ENCODE results near the gene ARHGAP21. TPM values are rescaled to one million over a fixed set of nuclear protein-coding genes. Genes with fewer than 3 reads are reported as not detected.
A peak's percentile ranks its signal among the peaks of the same experiment; 100 is the strongest.
"Not testable (repeated sequence)": the region's sequence is repeated elsewhere in the genome, so short reads cannot be mapped to it uniquely, and the experiment has no call there.

ARHGAP21 gene
- total and polyA plus RNA-seq, 7 donors = 25.2 to 87.8 (median 53.2) TPM

DNA sequence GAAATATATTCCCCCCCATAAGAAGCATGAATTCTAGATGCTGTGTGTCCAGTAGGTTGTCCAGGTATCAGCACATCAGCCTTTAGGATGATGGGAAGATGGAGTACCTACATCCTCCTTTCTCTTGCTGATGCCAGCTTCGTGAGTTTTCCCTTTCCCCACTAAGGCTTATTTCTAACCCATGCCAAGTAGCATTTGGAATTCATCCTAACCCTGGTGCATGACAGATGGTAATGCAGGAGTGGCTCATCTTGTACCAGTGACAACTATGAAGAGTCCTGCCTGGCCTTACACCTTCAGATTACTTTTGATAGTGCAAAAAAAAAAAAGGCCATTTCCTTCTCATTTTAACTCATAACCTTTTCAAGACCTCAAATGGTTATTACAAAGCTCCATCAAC is 58.7 kb downstream of the ARHGAP21 start:
- TF ChIP-seq EP300 (IDR thresholded peaks at IDR 0.05) = no peak
- TF ChIP-seq POLR2A (IDR thresholded peaks at IDR 0.05) = no peak
- TF ChIP-seq POLR2AphosphoS5 (IDR thresholded peaks at IDR 0.05) = no peak
- TF ChIP-seq CTCF (IDR thresholded peaks at IDR 0.05) = no peak
- no peak for DNase-seq
- Histone ChIP-seq H3K9me3 (no peaks in the 10 kb centered on the region), H3K4me3 (no peak overlapping the region), H3K27ac (no peak overlapping the region), H3K36me3 (peaks cover 0 to 20% (median 1%) of the 10 kb centered on the region in 4 donors), H3K4me1 (peaks cover 0 to 6% (median 1%) of the 10 kb centered on the region in 4 donors), H3K27me3 (no peaks in the 10 kb centered on the region)
- intact Hi-C loops (cut with DNase I) = no loop called here
- WGBS, 2 donors = 82 to 86% methylated on average over 1 of the region's 1 CpG

DNA sequence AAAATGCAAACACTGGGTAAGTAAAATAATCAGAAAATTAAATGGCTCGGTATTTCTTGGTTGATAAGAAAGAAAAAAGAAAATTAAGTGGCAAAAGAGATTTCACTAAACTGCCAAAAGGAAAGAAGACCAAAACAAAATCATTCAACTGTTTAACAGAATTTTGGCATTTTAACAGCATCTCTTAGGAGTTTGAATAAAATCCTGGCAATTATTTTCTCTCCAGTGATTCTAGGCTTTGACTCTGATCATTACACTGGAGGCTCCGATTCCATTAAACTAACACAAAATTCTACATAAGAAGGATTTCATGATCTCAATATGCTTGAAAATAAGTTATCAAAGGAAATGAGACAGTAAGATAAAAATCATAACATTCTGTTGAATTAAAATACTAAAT is 62.3 kb downstream of the ARHGAP21 start:
- intact Hi-C loops (cut with DNase I) = no loop called here
- H3K9me3 ChIP-seq = no peaks in the 10 kb centered on the region
- H3K4me1 ChIP-seq = no peaks in the 10 kb centered on the region
- WGBS, 2 donors = 89 to 92% methylated on average over 2 of the region's 2 CpGs
- no peak overlapping the region for H3K4me3 ChIP-seq
- H3K36me3 ChIP-seq = peaks cover 0 to 19% (median 1%) of the 10 kb centered on the region in 4 donors
- DNase-seq = no peak
- no peak overlapping the region for H3K27ac ChIP-seq
- no peaks in the 10 kb centered on the region for H3K27me3 ChIP-seq
- TF ChIP-seq POLR2A (IDR thresholded peaks at IDR 0.05) = no peak
- no peak for TF ChIP-seq EP300 (IDR thresholded peaks at IDR 0.05)
- no peak for TF ChIP-seq CTCF (IDR thresholded peaks at IDR 0.05)
- TF ChIP-seq POLR2AphosphoS5 (IDR thresholded peaks at IDR 0.05) = no peak

- H3K36me3 ChIP-seq; H3K4me1 ChIP-seq; H3K27me3 ChIP-seq; DNase-seq; H3K4me3 ChIP-seq; intact Hi-C loops (cut with DNase I); H3K27ac ChIP-seq; H3K9me3 ChIP-seq: not testable (repeated sequence)
- 96 to 98% methylated on average over 4 of the region's 4 CpGs for WGBS, 2 donors
These were observed 65.4 kb downstream of the ARHGAP21 start for GRCh38 chr10:24658319-24658718.

GRCh38 chr10:24656326-24656725 is 67.4 kb downstream of the ARHGAP21 start:
- H3K27me3 ChIP-seq; intact Hi-C loops (cut with DNase I); H3K36me3 ChIP-seq; DNase-seq; H3K9me3 ChIP-seq; H3K27ac ChIP-seq; H3K4me3 ChIP-seq: not testable (repeated sequence)
- WGBS, 2 donors = 96 to 97% methylated on average over 15 to 17 of the region's 33 CpGs
- peaks cover 0 to 18% (median 7%) of the 10 kb centered on the region in 4 donors for H3K4me1 ChIP-seq

GRCh38 chr10:24652381-24652957 is 71.2 kb downstream of the ARHGAP21 start:
- intact Hi-C loops (cut with DNase I) = no loop called here
- peak overlapping the region in 1 of 4 donors; percentile 10 for H3K27ac ChIP-seq
- WGBS, 2 donors = 91 to 94% methylated on average over 4 of the region's 4 CpGs
- H3K4me3 ChIP-seq = no peak overlapping the region
- H3K27me3 ChIP-seq = no peaks in the 10 kb centered on the region
- DNase-seq = no peak
- H3K9me3 ChIP-seq = no peaks in the 10 kb centered on the region
- H3K36me3 ChIP-seq = no peaks in the 10 kb centered on the region
- no peak for TF ChIP-seq POLR2AphosphoS5 (IDR thresholded peaks at IDR 0.05)
- TF ChIP-seq CTCF (IDR thresholded peaks at IDR 0.05) = no peak
- TF ChIP-seq EP300 (IDR thresholded peaks at IDR 0.05) = no peak
- TF ChIP-seq POLR2A (IDR thresholded peaks at IDR 0.05) = no peak
- peaks cover 0 to 25% (median 10%) of the 10 kb centered on the region in 4 donors for H3K4me1 ChIP-seq

DNA sequence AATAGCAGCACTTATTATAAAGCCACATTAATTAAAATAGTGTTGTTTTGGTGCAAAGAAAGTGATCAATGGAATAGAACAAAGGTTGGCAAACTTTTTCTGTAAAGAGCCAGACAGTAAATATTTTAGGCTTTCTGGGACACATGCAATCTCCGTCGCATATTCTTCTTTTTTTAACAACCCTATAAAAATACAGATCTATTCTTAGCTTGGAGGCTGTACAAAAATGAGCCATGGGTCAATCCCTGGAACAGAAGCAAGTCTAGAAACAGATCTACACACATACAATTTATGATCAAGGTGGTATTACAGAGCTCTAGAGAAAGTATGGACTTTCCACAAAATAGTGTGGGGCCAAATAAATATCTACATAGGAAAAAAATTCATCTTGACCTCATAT is 71.8 kb downstream of the ARHGAP21 start:
- TF ChIP-seq CTCF (IDR thresholded peaks at IDR 0.05) (no peak), POLR2AphosphoS5 (IDR thresholded peaks at IDR 0.05) (no peak), POLR2A (IDR thresholded peaks at IDR 0.05) (no peak), EP300 (IDR thresholded peaks at IDR 0.05) (no peak)
- Histone ChIP-seq H3K27me3 (no peaks in the 10 kb centered on the region), H3K9me3 (no peaks in the 10 kb centered on the region), H3K27ac (peak overlapping the region in 2 of 4 donors; percentile 10 to 12), H3K4me3 (no peak overlapping the region), H3K36me3 (no peaks in the 10 kb centered on the region), H3K4me1 (peaks cover 0 to 25% (median 10%) of the 10 kb centered on the region in 4 donors)
- DNase-seq = no peak
- intact Hi-C loops (cut with DNase I) = no loop called here
- WGBS, 2 donors = 60 to 65% methylated on average over 2 of the region's 2 CpGs

All from sigmoid colon (tissue), 7 donors.